HEK293T (cell line): Measurements from ENCODE around the gene RPS29.
"Not testable (repeated sequence)": the region's sequence is repeated elsewhere in the genome, so short reads cannot be mapped to it uniquely, and the experiment has no call there.

Experiments
- CTCF ChIA-PET: fragments of 350-600 bp; formaldehyde crosslinking; extraction: SDS; loops from one replicate; lab custom pipeline; 2021; ENCODE audit warnings: antibody characterized with exemption, inconsistent platforms; lab: Yijun Ruan, JAX
- POLR2A ChIA-PET: fragments of 350-600 bp; formaldehyde crosslinking; extraction: SDS; loops from one replicate; lab custom pipeline; 2020; ENCODE audit warnings: antibody characterized with exemption, inconsistent platforms; lab: Yijun Ruan, JAX
- DNase-seq: peaks from one replicate; pipeline ENCODE4 v3.0.0; 2012; ENCODE audit warnings: mixed read lengths; ENCODE audit errors: extremely low spot score
- ARNT ChIP-seq: fragments of 450-650 bp; IDR thresholded peaks from 2 replicates; pipeline ENCODE4 v1.6.1; 2017; ENCODE audit warnings: mild to moderate bottlenecking
- BHLHE40 ChIP-seq: fragments of 450-650 bp; IDR thresholded peaks from 2 replicates; pipeline ENCODE4 v1.6.1; 2016; ENCODE audit warnings: mild to moderate bottlenecking, moderate library complexity, borderline replicate concordance
- CTBP1 ChIP-seq: fragments of 450-650 bp; IDR thresholded peaks from 2 replicates; pipeline ENCODE4 v1.6.1; 2016; ENCODE audit warnings: borderline replicate concordance
- ELF4 ChIP-seq: fragments of 450-650 bp; IDR thresholded peaks from 2 replicates; pipeline ENCODE4 v1.6.1; 2017; ENCODE audit warnings: antibody characterized with exemption
- FOXA1 ChIP-seq: fragments of 450-650 bp; IDR thresholded peaks from 2 replicates; pipeline ENCODE4 v1.6.1; 2016; ENCODE audit warnings: mild to moderate bottlenecking
- FOXK2 ChIP-seq: fragments of 450-650 bp; IDR thresholded peaks from 2 replicates; pipeline ENCODE4 v1.6.1; 2016; ENCODE audit warnings: mild to moderate bottlenecking
- FOXM1 ChIP-seq: fragments of 450-650 bp; IDR thresholded peaks from 2 replicates; pipeline ENCODE4 v1.6.1; 2017; ENCODE audit warnings: mild to moderate bottlenecking, borderline replicate concordance
- HDGF ChIP-seq: fragments of 450-650 bp; IDR thresholded peaks from 2 replicates; pipeline ENCODE4 v1.6.1; 2017; ENCODE audit warnings: antibody characterized with exemption, borderline replicate concordance
- L3MBTL2 ChIP-seq: fragments of 450-650 bp; conservative IDR thresholded peaks from 2 replicates; pipeline ENCODE4 v1.6.1; 2016; ENCODE audit warnings: mild to moderate bottlenecking
- LEF1 ChIP-seq: fragments of 450-650 bp; IDR thresholded peaks from 2 replicates; pipeline ENCODE4 v1.6.1; 2017; ENCODE audit warnings: mild to moderate bottlenecking, borderline replicate concordance
- NFRKB ChIP-seq: fragments of 450-650 bp; IDR thresholded peaks from 2 replicates; pipeline ENCODE4 v1.6.1; 2016; ENCODE audit warnings: mild to moderate bottlenecking, moderate library complexity
- PKNOX1 ChIP-seq: fragments of 450-650 bp; IDR thresholded peaks from 2 replicates; pipeline ENCODE4 v1.6.1; 2016
- SP1 ChIP-seq: fragments of 450-650 bp; IDR thresholded peaks from 2 replicates; pipeline ENCODE4 v1.6.1; 2017
- SUZ12 ChIP-seq: fragments of 450-650 bp; IDR thresholded peaks from 2 replicates; pipeline ENCODE4 v1.6.1; 2016; ENCODE audit warnings: mild to moderate bottlenecking
- TARDBP ChIP-seq: fragments of 450-650 bp; IDR thresholded peaks from 2 replicates; pipeline ENCODE4 v1.6.1; 2016
- ZNF384 ChIP-seq: fragments of 450-650 bp; IDR thresholded peaks from 2 replicates; pipeline ENCODE4 v1.6.1; 2016

RPS29 gene

GRCh38 chr14:49593016-49593415, 6.8 kb upstream of the RPS29 start:
- ChIA-PET CTCF (interaction anchor here (0.5 kb wide), 1 partner anchor 17 kb away, joined by 3 read pairs; no protein-coding TSS in a partner anchor), POLR2A (interaction anchor here (3.3 kb wide), 1 partner anchor 28 kb away, joined by 33 read pairs; the partner anchor contains the start of genes MGAT2 and RPL36AL)
- TF ChIP-seq NFRKB (no peak), CTBP1 (no peak), FOXA1 (no peak), L3MBTL2 (no peak), TARDBP (no peak), ELF4 (no peak), SP1 (no peak)
- no peak for DNase-seq

GRCh38 chr14:49589387-49589786, 3.2 kb upstream of the RPS29 start:
- DNase-seq, result no peak
- ChIA-PET POLR2A (no interaction called here), CTCF (interaction anchor here (0.6 kb wide), 1 partner anchor 11 kb away, joined by 3 read pairs; no protein-coding TSS in a partner anchor)
- TF ChIP-seq SUZ12, result no peak
- no peak for TF ChIP-seq SP1
- TF ChIP-seq ARNT, result no peak
- no peak for TF ChIP-seq NFRKB
- TF ChIP-seq FOXA1, result no peak
- no peak for TF ChIP-seq LEF1
- TF ChIP-seq ZNF384, result no peak
- no peak for TF ChIP-seq ELF4
- TF ChIP-seq FOXM1, result no peak
- no peak for TF ChIP-seq HDGF
- no peak for TF ChIP-seq PKNOX1
- no peak for TF ChIP-seq TARDBP
- no peak for TF ChIP-seq CTBP1
- no peak for TF ChIP-seq FOXK2
- TF ChIP-seq BHLHE40, result no peak
- no peak for TF ChIP-seq L3MBTL2

- peak; percentile 23 for DNase-seq
- ChIA-PET POLR2A (interaction anchor here (0.5 to 3.3 kb wide), 21 partner anchors 8 to 276 kb away, joined by 3 to 41 read pairs (median 5); partner anchors contain the start of genes DNAAF2, LRR1, MGAT2 and POLE2), CTCF (interaction anchor here (0.6 to 3.0 kb wide), 8 partner anchors 9 to 1722 kb away, joined by 3 to 16 read pairs (median 6); partner anchors contain the start of genes LRR1, MGAT2 and RPL36AL)
- no peak for TF ChIP-seq SP1
- TF ChIP-seq FOXK2, result no peak
- TF ChIP-seq FOXA1, result no peak
- no peak for TF ChIP-seq NFRKB
- no peak for TF ChIP-seq FOXM1
- no peak for TF ChIP-seq ELF4
- TF ChIP-seq HDGF, result no peak
Observed at GRCh38 chr14:49586673-49587460, 687 bp upstream of the RPS29 start.

- ChIA-PET POLR2A (interaction anchor here (0.7 to 3.3 kb wide), 5 partner anchors 10 to 509 kb away, joined by 3 to 40 read pairs (median 4); partner anchors contain the start of genes LRR1, MGAT2 and RPL36AL), CTCF (interaction anchor here (0.5 to 3.0 kb wide), 5 partner anchors 10 to 308 kb away, joined by 3 to 16 read pairs (median 3); partner anchors contain the start of gene ARF6)
- not testable (repeated sequence) for DNase-seq
Observed at GRCh38 chr14:49584981-49585640, 1.1 kb downstream of the RPS29 start.

GRCh38 chr14:49584058-49584457, 2.1 kb downstream of the RPS29 start:
- no peak for TF ChIP-seq FOXK2
- no peak for TF ChIP-seq FOXA1
- DNase-seq, result no peak
- ChIA-PET POLR2A (no interaction called here), CTCF (no interaction called here)

GRCh38 chr14:49583629-49584028, 2.6 kb downstream of the RPS29 start:
- TF ChIP-seq SUZ12, result no peak
- no peak for TF ChIP-seq NFRKB
- no peak for TF ChIP-seq LEF1
- TF ChIP-seq FOXM1, result no peak
- TF ChIP-seq ELF4, result no peak
- TF ChIP-seq CTBP1, result no peak
- TF ChIP-seq HDGF, result no peak
- TF ChIP-seq SP1, result no peak
- TF ChIP-seq FOXK2, result no peak
- TF ChIP-seq PKNOX1, result no peak
- TF ChIP-seq ZNF384, result no peak
- TF ChIP-seq TARDBP, result no peak
- no peak for TF ChIP-seq ARNT
- TF ChIP-seq FOXA1, result no peak
- TF ChIP-seq L3MBTL2, result no peak
- TF ChIP-seq BHLHE40, result no peak
- ChIA-PET POLR2A (no interaction called here), CTCF (no interaction called here)
- DNase-seq, result no peak
